Measurements from ENCODE around the gene CRACDL. TPM values are rescaled to one million over a fixed set of nuclear protein-coding genes. Genes with fewer than 3 reads are reported as not detected.

Gene CRACDL
- polyA plus RNA-seq, 1 of the 3 experiments (the other 2 are of a cell fraction) = not detected

DNA sequence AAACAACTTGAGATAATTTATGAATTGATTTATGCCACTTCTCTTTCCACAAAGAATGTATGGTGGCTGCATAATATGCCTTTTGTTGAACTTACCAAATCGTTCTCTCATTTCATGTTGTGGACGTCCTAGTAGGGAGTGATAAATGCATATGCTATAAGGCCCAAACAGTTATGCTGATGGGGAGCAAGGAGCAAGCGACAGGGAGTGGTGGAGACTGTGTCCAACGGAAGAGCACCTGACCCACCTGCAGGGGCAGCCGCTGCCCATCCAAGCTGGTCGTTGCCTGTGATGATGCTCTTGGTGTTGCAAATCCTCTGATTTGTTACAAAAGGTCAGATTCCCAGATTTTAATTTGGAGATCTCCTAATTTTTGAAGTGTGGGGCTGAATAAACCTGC is 174.1 kb downstream of the CRACDL start:
- no peak for TF ChIP-seq FOSL2 (IDR thresholded peaks at IDR 0.05; ENCODE audit: borderline replicate concordance, low read depth)
- TF ChIP-seq RCOR1 (IDR thresholded peaks at IDR 0.05; ENCODE audit: low read length) = no peak
- no peaks in the 10 kb centered on the region for H3K79me2 ChIP-seq (ENCODE audit: insufficient read depth)
- POLR2A ChIA-PET = no interaction called here
- DNase-seq = no peak
- no peak overlapping the region for H3K4me3 ChIP-seq (ENCODE audit: low read depth in 2 of 2, low read length in 1 of 2)
- peaks cover 0 to 7% of the 10 kb centered on the region in 2 experiments; a peak in 1 of 4 replicates for H3K4me1 ChIP-seq (ENCODE audit: control insufficient read depth in 1 of 2, insufficient read depth in 2 of 2, low read depth in 1 of 2, low read length in 1 of 2)
- no peak overlapping the region for H3K27ac ChIP-seq (ENCODE audit: low read depth in 2 of 2, low read length in 1 of 2)
- H4K20me1 ChIP-seq (ENCODE audit: insufficient read depth) = no peaks in the 10 kb centered on the region
- no peaks in the 10 kb centered on the region for H3F3A ChIP-seq (replicated peaks; ENCODE audit: insufficient read depth)
- 37% methylated on average over 6 of the region's 6 CpGs for WGBS (ENCODE audit: low lambda C conversion rate)
- H3K9ac ChIP-seq = no peak overlapping the region
- no peak overlapping the region for H3K4me2 ChIP-seq
- H3K36me3 ChIP-seq (replicated peaks in 1 of 2; ENCODE audit: control insufficient read depth in 1 of 2, insufficient read depth in 2 of 2, low read length in 1 of 2) = no peaks in the 10 kb centered on the region
- no peaks in the 10 kb centered on the region for H3K9me3 ChIP-seq
- H2AFZ ChIP-seq (ENCODE audit: low read depth) = no peak overlapping the region
- CTCF ChIA-PET = no interaction called here
- no peaks in the 10 kb centered on the region; the same call in 1 of the 2 replicates for H3K27me3 ChIP-seq (ENCODE audit: insufficient read depth)
- H3K9me2 ChIP-seq = no peaks in the 10 kb centered on the region

DNA sequence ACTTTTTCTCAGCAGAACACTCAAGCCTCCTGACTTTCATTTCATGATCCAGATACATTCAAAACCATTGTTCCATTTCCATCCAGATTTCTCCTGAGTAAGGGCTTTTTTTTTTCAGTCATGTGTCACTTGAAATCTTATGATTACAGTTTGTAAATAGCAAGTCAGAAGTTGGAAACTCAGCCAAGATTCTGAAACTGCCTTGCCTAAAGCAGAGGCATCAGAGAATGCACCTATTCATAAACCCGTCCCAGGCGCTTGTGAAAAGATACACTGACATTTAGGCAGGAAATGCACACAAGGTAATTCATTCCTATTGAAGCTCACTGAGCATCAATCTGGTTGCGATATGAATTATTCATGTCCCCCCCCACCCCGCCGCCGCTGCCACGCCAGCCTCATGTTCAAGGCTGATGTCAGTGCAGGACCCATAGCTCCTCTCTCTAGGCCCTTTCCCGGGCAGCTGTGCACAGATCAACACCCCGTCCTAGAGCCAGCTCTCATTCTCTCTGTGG is 174.7 kb downstream of the CRACDL start:
- TF ChIP-seq MXI1 (IDR thresholded peaks at IDR 0.05; ENCODE audit: low read depth, low read length) (no peak), YY1 (IDR thresholded peaks at IDR 0.05; ENCODE audit: low read depth) (no peak), EP300 (IDR thresholded peaks at IDR 0.05; ENCODE audit: borderline replicate concordance in 1 of 2, low read depth in 1 of 2, low read length in 1 of 2) (no peak), JUND (IDR thresholded peaks at IDR 0.05) (no peak), TCF12 (IDR thresholded peaks at IDR 0.05) (no peak)
- TF ChIP-seq, protein P1, sequence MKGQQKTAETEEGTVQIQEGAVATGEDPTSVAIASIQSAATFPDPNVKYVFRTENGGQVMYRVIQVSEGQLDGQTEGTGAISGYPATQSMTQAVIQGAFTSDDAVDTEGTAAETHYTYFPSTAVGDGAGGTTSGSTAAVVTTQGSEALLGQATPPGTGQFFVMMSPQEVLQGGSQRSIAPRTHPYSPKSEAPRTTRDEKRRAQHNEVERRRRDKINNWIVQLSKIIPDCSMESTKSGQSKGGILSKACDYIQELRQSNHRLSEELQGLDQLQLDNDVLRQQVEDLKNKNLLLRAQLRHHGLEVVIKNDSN (IDR thresholded peaks at IDR 0.05; ENCODE audit: borderline replicate concordance, low read depth) = no peak
- no peaks in the 10 kb centered on the region for H3F3A ChIP-seq (replicated peaks; ENCODE audit: insufficient read depth)
- no peak overlapping the region for H3K27ac ChIP-seq (ENCODE audit: low read depth in 2 of 2, low read length in 1 of 2)
- H3K36me3 ChIP-seq (replicated peaks in 1 of 2; ENCODE audit: control insufficient read depth in 1 of 2, insufficient read depth in 2 of 2, low read length in 1 of 2) = no peaks in the 10 kb centered on the region
- DNase-seq = no peak
- no peaks in the 10 kb centered on the region; the same call in 1 of the 2 replicates for H3K27me3 ChIP-seq (ENCODE audit: insufficient read depth)
- H3K4me3 ChIP-seq (ENCODE audit: low read depth in 2 of 2, low read length in 1 of 2) = no peak overlapping the region
- H3K9me2 ChIP-seq = no peaks in the 10 kb centered on the region
- no peaks in the 10 kb centered on the region for H4K20me1 ChIP-seq (ENCODE audit: insufficient read depth)
- no peak overlapping the region for H3K9ac ChIP-seq
- POLR2A ChIA-PET = no interaction called here
- peaks cover 0 to 7% of the 10 kb centered on the region in 2 experiments; a peak in 1 of 4 replicates for H3K4me1 ChIP-seq (ENCODE audit: control insufficient read depth in 1 of 2, insufficient read depth in 2 of 2, low read depth in 1 of 2, low read length in 1 of 2)
- no peak overlapping the region for H2AFZ ChIP-seq (ENCODE audit: low read depth)
- H3K79me2 ChIP-seq (ENCODE audit: insufficient read depth) = no peaks in the 10 kb centered on the region
- CTCF ChIA-PET = no interaction called here
- WGBS (ENCODE audit: low lambda C conversion rate) = 76% methylated on average over 9 of the region's 9 CpGs
- no peak overlapping the region for H3K4me2 ChIP-seq
- H3K9me3 ChIP-seq = no peaks in the 10 kb centered on the region

GRCh38 chr2:98759827-98760625 is 176.0 kb downstream of the CRACDL start:
- POLR2A ChIA-PET = no interaction called here
- no peak for TF ChIP-seq RXRA (IDR thresholded peaks at IDR 0.05; ENCODE audit: borderline replicate concordance, low read depth)
- no peak for TF ChIP-seq FOXM1 (IDR thresholded peaks at IDR 0.05; ENCODE audit: low read depth)
- TF ChIP-seq TEAD4 (IDR thresholded peaks at IDR 0.05; ENCODE audit: borderline replicate concordance, insufficient read depth) = no peak
- no peak for TF ChIP-seq IRF3 (IDR thresholded peaks at IDR 0.05; ENCODE audit: low read depth, low read length)
- no peak for TF ChIP-seq TAF1 (IDR thresholded peaks at IDR 0.05; ENCODE audit: borderline replicate concordance, low read depth, low read length)
- TF ChIP-seq EZH2phosphoT487 (IDR thresholded peaks at IDR 0.05; ENCODE audit: borderline replicate concordance, low read depth) = no peak
- TF ChIP-seq ZBTB33 (IDR thresholded peaks at IDR 0.05; ENCODE audit: borderline replicate concordance, low read depth) = no peak
- TF ChIP-seq CHD2 (IDR thresholded peaks at IDR 0.05; ENCODE audit: low read length, partially characterized antibody) = no peak
- TF ChIP-seq TCF12 (IDR thresholded peaks at IDR 0.05) = no peak
- no peak for TF ChIP-seq RCOR1 (IDR thresholded peaks at IDR 0.05; ENCODE audit: low read length)
- no peak for TF ChIP-seq EP300 (IDR thresholded peaks at IDR 0.05; ENCODE audit: borderline replicate concordance in 1 of 2, low read depth in 1 of 2, low read length in 1 of 2)
- no peak for TF ChIP-seq JUND (IDR thresholded peaks at IDR 0.05)

More at GRCh38 chr2:98759827-98760625, 176.0 kb downstream of the CRACDL start:
- Histone ChIP-seq H2AFZ (ENCODE audit: low read depth) (no peak overlapping the region), H3K36me3 (replicated peaks in 1 of 2; ENCODE audit: control insufficient read depth in 1 of 2, insufficient read depth in 2 of 2, low read length in 1 of 2) (no peaks in the 10 kb centered on the region), H3K27ac (ENCODE audit: low read depth in 2 of 2, low read length in 1 of 2) (no peak overlapping the region), H3K27me3 (ENCODE audit: insufficient read depth) (no peaks in the 10 kb centered on the region; the same call in 1 of the 2 replicates), H3F3A (replicated peaks; ENCODE audit: insufficient read depth) (no peaks in the 10 kb centered on the region), H3K9ac (no peak overlapping the region), H4K20me1 (ENCODE audit: insufficient read depth) (no peaks in the 10 kb centered on the region), H3K4me1 (ENCODE audit: control insufficient read depth in 1 of 2, insufficient read depth in 2 of 2, low read depth in 1 of 2, low read length in 1 of 2) (peaks cover 0 to 7% of the 10 kb centered on the region in 2 experiments; a peak in 1 of 4 replicates), H3K4me2 (no peak overlapping the region), H3K4me3 (ENCODE audit: low read depth in 2 of 2, low read length in 1 of 2) (no peak overlapping the region), H3K9me3 (no peaks in the 10 kb centered on the region), H3K9me2 (no peaks in the 10 kb centered on the region), H3K79me2 (ENCODE audit: insufficient read depth) (no peaks in the 10 kb centered on the region)
- WGBS (ENCODE audit: low lambda C conversion rate) = 50% methylated on average over 5 of the region's 6 CpGs
- DNase-seq = no peak
- CTCF ChIA-PET = no interaction called here

All from SK-N-SH (cell line).